NCI-H2107 (cell line): ENCODE data around the gene MAK.
A peak's percentile ranks its signal among the peaks of the same experiment; 100 is the strongest.
"Not testable (repeated sequence)": the region's sequence is repeated elsewhere in the genome, so short reads cannot be mapped to it uniquely, and the experiment has no call there.

Source experiments
- DNase-seq: peaks from one replicate; lab custom pipeline; 2025; lab: John Stamatoyannopoulos, UW

The MAK gene, protein sequence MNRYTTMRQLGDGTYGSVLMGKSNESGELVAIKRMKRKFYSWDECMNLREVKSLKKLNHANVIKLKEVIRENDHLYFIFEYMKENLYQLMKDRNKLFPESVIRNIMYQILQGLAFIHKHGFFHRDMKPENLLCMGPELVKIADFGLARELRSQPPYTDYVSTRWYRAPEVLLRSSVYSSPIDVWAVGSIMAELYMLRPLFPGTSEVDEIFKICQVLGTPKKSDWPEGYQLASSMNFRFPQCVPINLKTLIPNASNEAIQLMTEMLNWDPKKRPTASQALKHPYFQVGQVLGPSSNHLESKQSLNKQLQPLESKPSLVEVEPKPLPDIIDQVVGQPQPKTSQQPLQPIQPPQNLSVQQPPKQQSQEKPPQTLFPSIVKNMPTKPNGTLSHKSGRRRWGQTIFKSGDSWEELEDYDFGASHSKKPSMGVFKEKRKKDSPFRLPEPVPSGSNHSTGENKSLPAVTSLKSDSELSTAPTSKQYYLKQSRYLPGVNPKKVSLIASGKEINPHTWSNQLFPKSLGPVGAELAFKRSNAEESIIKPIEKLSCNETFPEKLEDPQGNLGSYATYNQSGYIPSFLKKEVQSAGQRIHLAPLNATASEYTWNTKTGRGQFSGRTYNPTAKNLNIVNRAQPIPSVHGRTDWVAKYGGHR

DNA sequence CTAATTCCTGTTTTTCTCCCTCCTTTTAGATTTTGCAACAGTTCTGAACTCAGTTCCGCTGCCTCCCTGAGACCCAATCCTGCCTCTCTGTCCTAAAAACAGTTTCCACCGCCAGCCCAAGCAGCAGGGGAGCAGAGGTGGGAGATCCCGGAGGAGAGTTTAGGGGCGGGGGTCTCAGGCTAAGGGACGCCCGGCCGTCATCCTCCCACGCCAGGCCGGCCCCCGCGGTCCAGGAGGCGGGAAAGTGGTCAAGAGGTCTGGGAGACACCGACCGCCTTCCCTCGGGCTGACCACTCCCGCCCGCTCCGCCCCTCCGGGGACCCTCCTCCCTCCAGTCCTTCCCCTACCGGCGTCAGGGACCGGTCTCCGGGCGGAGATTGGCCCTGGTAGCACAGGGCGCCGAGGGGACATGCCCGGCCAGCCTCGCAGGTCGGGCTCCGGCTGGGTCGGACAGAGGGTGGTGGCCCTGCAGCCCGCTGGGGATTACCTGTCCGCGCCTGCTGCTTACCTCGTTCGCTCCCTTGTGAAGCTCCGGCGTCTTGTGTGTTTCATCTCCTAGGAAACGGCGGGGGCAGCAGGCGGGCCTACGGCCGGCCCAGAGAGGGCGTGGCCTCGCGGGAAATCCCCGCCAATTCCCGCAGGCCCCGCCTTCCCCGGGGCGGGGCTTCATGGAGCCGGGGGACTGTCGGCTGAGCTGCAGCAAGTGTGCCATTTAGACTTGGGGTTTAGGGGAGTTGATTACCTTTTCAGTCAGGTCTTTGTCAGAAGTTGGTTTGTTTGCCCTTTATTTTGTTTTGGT is at the start of gene MAK:
TSS of gene MAK (minus strand) at position 545 of the 799 bp plus-strand sequence. CDS start 7,891 bp downstream, outside the sequence.
- peak; percentile 55 for DNase-seq

DNA sequence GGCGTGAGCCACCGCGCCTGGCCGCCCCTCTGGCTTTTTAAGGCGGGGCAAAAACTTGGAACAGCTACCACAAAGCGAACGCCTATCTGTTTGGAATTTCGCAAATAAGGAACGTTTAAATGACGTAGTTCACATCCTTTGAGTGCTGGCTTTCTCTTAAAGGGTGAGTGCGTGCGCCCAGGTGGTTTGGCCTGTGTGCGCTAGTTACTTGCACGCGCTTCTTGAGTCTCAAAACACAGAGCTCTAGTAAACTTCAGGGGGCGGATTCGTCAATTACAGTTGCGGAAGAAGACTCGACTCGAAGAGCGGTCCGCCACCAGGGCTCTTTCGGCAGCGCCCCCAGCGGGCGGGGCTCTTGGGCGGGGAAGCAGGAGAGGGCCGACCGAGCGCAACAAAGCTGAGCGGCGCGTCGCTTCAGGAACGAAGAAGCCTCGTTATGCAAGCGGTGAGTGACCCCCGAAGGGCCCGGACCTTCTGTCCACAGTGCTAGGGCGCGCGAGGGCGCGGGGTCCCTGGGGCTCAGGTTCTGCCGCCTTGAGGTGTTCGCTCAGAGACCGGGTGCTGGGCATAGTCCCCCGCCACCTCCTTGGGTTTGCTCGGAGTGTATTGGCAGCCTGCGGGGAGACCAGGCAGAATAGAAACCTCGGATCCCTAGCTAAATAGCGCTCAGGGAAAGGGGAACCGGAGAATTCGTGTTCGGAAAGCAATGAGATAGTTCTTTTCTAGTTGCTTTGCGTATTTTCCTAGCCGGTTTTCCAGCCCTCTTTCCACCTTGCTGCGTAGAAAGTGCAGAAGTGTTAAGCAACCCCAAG is 48.6 kb upstream of the MAK start, which contains the start of gene SYCP2L:
TSS of gene SYCP2L (plus strand) at position 362 of the 812 bp plus-strand sequence. CDS start at position 437, 75 bp downstream.
- DNase-seq = no peak

DNA sequence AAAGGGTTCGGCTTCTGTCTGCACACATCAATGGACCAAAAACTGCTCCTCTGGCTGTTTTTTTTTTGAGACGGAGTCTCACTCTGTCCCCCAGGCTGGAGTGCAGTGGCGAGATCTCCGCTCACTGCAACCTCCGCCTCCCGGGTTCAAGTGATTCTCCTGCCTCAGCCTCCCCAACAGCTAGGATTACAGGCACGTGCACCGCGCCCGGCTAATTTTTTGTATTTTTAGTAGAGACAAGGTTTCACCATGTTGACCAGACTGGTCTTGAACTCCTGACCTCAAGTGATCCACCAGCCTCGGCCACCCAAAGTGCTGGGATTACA is 48.0 kb upstream of the MAK start:
- not testable (repeated sequence) for DNase-seq

DNA sequence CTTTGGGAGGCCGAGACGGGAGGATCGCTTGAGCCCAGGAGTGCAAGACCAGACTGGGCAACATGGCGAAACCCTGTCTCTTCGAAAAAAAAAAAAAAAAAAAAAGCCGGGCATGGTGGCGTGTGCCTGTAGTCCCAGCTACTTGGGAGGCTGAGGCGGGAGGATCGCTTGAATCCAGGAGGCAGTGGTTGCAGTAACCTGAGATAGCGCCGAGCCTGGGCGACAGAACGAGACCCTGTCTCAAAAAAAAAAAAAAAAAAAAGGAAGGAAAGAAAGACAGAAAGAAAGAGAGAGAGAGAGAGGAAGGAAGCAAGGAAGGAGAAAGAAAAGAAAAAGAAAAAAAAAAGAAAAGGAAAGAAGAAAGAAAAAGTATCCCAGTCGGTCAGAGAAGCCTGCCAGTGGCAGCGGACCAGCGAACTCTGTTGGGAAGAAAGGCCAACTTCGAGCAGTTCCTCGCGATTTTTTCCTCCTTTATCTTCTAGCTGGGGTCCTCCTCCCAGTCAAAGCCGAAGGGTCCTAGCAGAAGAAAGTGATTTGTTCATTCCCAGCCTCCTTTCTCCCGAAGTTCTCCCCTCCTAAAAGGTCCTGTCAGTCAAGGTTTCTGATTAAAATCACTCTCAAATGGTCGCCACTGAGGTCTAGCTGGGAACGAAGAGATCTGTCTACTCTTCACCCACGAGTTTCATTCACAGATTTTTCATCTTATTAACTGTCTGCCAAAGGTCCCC is 46.1 kb upstream of the MAK start:
- DNase-seq = no peak

DNA sequence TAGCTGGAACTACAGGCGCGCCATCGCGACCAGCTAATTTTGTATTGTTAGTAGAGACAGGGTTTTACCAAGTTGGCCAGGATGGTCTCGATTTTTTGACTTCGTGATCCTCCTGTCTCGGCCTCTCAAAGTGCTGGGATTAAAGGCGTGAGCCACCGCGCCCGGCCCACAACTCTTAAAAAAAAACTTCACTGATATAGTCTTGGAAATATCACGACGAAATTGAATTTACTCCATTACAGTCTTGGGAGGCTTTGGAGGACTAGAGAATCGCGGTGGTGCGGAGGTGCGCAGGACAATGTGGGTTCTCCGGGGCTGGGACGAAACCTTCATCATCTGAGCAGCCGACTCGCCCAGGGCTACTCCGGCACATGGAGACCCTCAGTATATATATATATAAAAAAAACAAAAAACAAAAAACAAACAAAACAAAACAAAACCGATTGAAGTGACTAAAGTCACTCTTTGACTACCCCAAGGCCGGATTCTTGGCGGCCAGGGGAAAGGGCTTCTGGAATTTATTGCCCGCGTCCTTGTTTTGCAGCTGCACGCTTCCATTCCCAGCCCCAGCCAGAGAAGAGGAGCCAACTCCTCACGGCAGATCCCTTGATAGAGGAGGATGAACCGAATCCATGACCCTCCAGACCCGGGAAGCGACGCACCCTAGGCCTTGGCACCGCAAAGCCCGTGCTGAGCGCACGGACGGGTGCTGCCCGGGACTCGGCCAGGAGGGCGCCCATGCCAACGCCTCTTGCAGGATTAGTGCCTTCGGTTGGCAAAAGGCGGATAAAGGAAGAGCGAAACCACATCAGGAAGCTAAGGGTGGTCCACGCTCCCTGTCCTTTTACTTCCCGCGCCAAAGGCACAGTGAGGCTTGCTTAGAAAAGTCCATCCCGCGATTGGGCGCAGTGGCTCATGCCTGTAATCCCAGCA is 45.2 kb upstream of the MAK start:
- DNase-seq = no peak

DNA sequence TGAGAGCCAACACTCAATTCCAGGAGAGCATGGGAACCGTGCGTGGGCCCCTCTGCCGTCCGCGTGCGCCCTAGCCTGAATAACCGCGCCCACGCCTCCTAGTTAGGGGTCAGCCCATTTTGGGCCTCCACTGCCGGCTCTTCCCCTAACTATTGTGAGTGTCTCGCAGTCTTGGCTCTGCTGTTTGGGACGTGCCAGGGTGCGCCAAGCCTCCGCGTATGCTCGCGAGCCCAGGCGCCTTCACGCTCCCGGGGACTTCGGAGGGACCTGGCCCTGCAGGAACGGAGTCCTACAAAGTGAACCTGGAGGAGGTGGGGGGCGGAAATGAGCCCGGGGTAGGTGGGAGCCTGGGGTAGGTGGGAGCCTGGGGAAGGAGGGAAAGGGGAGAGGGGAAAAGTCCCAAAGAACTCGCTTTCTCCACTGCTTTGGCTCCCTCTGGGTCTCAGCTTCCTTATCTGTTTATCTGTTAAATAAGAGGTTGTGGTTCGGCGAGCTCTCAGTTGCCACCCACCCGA is 44.4 kb upstream of the MAK start:
- no peak for DNase-seq

DNA sequence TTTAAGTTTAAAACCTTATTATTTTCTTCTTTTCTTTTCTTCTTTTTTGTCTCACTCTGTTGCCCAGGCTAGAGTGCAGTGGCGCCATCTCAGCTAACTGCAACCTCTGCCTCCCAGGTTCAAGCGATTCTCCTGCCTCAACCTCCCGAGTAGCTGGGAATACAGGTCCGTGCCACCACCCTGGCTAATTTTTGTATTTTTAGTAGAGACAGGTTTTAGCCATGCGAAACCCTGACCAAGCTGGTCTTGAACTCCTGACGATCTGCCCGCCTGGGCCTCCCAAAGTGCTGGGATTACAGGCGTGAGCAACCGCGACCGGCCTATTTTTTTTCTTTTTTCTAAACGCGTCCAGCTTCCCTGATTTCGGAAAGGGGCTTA is 43.9 kb upstream of the MAK start:
- not testable (repeated sequence) for DNase-seq

DNA sequence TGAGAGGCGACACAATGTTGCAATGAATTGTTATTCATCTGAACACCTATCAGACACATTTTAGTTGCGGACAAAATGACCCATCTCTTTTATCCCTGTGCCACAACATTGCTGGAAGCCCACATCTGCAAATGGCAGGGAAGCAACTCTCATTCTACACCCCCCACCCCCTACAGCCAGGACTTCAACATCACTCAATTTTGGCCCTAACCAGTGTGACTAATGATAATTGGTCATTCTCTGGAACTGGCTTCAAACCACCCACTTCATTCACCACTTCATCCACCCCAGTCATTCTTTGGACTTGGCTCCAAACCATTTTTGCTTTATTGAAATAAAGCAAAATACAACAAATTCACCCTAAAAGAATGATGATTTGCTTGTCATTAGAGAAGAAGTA is 42.0 kb upstream of the MAK start:
- DNase-seq = no peak

DNA sequence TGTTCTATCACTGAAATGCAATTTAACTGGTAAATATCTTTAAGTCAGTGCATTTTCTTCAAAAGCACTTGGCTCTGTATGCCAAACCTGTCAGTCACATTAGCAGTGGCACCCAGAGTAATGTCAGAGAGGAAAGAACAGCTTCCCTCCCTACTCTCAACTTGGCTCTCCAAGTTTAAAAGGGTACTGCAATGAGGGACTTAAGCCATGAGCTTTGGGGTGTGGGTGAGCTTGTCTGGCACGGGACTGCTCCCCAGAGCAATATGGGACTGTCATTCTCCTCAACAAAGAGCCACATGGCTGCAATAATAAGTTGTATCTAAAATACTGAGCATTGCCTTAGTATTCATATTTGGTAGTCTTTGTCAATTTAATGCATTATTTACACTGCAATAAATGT is 39.5 kb upstream of the MAK start:
- DNase-seq = no peak

DNA sequence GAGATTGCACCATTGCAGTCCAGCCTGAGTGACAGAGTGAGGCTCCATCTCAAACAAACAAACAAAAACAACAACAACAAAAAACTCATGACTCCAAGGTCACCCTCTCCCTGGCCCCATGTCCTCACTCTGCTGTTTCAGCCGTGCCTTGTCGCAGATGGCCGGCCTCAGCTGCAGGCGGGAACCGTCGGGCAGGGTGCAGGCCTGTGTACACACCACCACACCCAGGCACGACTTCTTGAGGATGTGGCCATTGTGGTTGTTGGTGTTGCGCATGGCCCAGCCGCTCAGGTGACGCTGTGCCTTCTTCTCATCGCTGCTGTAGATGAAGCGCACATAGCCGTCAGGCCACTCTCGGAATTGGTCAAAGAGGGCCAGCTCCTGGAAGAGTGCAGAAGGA is 38.7 kb upstream of the MAK start:
- no peak for DNase-seq

DNA sequence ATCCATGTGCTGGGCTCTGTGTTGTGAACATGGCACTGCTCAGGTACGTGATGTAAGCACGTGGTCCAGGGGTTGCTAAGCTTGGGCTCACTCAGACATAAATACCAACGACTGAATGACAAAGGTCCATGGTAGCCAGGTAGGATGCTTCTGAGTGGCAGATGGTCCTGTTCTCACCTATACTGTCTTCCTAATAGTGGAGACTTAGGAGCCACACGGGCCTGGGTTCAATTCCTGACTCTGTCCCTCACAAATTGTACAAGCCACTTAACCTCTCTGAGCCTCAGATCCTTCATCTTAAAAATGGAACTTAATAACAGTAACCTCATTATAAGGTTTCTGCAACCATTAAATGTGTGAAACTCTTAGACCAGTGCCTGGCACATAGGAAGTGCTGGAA is 36.7 kb upstream of the MAK start:
- no peak for DNase-seq

DNA sequence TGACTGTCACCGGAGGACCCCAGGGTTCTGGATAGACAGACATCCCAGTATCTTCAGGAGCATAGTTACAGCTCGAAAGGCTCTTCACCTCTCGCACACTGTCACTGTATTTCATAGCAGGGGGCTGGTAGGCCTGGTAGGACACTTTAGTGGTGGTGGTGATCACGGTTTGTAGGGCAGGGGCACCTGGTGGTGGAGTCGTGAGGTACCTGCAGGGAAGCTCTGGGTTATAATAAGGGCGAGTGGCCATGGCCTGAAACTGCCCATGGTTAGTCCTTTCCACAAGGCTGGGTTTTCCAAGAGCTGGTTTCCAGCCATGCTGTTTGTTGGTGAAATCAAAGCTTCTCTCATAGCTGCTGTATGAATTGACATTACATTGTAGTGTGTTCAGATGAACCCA is 35.9 kb upstream of the MAK start:
- no peak for DNase-seq

DNA sequence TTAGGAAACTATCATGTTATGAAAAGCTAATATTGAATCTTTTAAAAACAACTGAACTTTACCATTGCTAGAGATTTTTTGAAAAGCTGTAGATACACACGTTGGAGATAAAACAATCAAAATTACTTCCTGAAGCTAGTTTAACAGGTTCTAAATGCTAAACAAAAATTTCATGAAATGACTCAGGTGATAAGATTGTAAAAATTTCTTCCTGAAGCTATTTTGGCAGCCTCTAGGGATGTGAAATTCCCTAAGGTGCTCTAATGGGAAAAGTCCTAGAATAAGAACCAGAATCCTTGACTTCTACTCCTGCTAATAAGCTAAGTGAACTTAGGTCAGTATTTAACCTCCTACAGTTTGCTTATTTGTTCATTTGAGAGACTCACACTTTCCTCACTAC is 35.0 kb upstream of the MAK start:
- DNase-seq = no peak

DNA sequence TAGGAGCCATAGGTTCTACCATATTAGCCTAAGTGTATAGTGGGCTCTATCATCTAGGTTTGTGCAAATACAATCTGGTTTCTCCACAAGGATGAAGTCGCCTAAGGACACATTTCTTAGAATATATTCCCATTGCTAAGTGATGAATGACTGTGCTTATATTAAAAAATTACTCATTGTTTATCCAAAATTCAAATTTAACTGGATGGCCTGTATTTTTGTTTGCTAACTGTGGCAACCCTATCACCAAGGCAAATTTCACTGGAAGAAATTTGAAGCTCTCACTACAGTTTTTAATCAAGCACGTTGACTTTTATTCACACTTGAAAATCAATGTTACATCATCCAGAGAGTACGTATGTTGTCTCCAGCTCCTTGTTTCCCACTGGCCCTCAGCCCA is 29.6 kb upstream of the MAK start:
- DNase-seq = no peak

DNA sequence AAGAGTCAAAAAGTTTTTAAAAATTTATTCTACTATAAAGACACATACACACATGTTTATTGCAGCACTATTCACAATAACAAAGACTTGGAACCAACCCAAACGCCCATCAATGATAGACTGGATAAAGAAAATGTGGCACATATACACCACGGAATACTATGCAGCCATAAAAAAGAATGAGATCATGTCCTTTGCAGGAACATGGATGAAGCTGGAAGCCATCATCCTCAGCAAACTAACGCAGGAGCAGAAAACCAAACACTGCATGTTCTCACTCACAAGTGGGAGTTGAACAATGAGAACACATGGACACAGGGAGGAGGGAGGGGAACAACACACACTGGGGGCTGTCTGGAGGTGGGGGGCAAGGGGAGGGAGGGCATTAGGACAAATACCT is 28.4 kb upstream of the MAK start:
- not testable (repeated sequence) for DNase-seq

DNA sequence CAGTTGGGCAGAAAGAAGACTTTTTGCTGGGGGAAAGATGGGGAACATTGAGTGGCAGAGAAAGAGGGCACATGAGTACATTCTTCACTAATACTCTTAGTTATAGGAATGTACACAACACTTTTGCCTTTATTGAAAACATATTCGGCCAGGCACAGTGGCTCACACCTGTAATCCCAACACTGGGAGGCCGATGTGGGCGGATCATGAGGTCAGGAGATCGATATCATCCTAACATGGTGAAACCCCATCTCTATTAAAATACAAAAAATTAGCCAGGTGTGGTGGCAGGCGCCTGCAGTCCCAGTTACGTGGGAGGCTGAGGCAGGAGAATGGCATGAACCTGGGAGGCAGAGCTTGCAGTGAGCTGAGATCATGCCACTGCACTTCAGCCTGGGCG is 24.7 kb upstream of the MAK start:
- DNase-seq = not testable (repeated sequence)

DNA sequence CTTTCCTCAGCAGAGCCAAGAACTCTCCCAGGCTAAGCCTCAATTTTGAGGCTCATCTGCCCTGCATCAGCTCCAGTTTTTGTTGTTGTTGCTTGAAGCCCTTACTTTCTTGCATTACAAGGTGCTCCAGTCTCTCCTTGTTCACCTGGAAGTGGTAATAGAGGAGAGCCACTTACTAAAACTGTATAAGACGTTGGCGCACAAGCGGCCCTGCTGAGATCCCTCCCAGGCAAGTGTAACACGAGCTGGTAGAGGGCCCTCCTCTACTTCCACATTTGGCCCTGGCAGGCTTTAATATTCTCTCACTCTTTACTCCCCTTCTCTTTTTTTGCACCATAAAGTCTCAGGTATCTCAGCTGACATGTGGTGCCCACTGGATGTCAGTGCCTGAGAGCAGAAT is 24.0 kb upstream of the MAK start:
- DNase-seq = no peak

DNA sequence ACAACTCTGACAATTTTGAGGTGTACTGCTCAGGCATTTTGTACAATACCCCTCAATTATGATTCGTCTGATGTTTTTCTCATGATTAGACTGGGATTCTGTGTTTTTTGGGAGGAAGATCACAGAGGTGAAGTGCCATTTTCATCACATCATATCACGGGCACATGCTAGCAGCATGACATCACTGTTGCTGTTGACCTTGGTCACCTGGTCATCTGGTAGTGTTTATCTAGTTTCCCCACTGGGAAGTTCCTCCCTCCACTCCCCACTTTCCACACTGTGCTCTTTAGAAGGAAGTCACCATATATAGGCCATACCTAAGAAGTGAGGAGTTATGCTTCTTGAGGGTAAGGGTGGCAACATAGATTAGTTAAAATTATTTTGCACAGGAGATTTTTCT is 22.7 kb upstream of the MAK start:
- no peak for DNase-seq

DNA sequence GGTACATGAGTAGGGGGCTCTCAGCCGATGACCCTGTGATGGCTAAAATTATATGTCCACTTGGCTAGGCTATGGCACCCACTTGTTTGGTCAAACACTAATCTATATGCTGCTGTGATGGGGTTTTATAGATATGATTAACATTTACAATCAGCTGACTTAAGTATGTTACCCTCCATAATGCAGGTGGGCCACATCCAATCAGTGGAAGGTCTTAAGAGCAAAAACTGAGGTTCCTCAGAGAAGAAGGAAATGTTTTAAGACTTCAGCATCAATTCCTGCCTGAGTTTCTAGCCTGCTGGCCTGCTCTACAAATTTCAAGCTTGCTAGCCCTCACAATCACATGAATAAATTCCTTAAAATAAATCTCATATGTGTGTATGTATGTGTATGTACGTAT is 18.9 kb upstream of the MAK start:
- DNase-seq = no peak
